ENCODE results near the gene OR5AP2.
"Not testable (repeated sequence)": the region's sequence is repeated elsewhere in the genome, so short reads cannot be mapped to it uniquely, and the experiment has no call there.

OR5AP2 gene

DNA sequence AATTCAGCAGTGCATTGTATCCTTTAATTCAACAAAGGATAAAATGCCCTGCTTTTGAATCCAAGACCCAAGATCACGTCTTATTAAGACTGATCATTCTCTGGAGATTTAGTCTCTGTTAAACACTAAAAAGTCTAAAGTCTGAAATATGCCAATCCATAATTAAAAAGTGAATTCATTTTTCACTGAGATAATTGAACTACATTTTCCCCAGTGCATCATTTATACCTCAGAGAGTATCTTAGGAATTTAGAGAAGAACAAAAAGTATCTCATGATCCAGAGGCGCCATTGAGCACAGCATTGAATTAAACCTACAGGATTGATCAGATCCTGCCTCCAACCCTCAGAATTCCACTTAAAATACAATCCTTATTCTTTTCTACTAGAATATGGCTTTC, 5.4 kb downstream of the OR5AP2 start:
- DNase-seq (ENCODE audit: low read depth), result no peak
- no peak for TF ChIP-seq CTCF (conservative IDR thresholded peaks at IDR 0.05; ENCODE audit: low read depth, low read length)
- H3K4me3 ChIP-seq (ENCODE audit: low read length), result no peak overlapping the region

DNA sequence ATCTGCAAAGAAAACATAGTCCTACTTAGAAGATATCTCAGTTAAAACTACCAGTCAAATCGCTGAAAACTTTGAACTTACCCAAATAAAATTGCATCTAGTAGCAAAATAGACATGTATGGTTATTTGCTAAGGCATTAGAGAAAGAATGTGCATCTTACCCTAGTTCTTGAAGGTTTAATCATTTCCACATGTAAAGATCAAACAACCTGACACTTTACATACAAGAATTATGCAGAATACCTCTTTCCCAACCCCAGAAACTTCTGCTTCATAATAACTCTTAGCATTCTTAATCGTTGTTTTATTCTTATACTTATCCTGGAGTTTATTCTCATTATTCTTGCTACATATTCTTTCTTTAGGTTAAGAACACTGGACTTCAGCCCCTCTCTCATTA, 9.9 kb downstream of the OR5AP2 start:
- DNase-seq (ENCODE audit: low read depth), result no peak
- TF ChIP-seq CTCF (conservative IDR thresholded peaks at IDR 0.05; ENCODE audit: low read depth, low read length), result no peak
- no peak overlapping the region for H3K4me3 ChIP-seq (ENCODE audit: low read length)

- TF ChIP-seq CTCF (conservative IDR thresholded peaks at IDR 0.05; ENCODE audit: low read depth, low read length), result no peak
- no peak for DNase-seq (ENCODE audit: low read depth)
- no peak overlapping the region for H3K4me3 ChIP-seq (ENCODE audit: low read length)
Observed at GRCh38 chr11:56625946-56626345, 16.3 kb downstream of the OR5AP2 start.

DNA sequence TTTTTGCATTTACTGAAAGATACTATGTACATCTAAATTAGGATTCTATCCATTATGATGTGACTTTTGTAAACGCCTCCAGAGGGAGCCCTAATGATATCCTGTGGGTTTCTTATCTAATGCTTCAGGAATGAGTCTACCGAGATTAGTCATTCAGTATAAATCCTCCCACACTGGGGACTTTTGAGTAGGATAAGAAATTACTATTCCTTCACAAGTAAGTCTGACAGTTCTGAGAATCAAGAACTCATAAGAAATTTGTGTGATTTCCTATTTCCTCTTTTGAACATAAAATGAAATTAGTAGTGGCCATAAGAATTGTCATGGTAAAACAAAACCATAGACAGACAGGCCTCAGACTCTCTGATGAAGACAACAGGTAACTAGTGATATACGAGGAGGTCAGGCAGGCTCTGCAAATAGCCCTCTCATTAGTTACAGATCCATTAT, 17.6 kb downstream of the OR5AP2 start:
- H3K4me3 ChIP-seq (ENCODE audit: low read length), result no peak overlapping the region
- DNase-seq (ENCODE audit: low read depth), result peak; percentile 0
- peak; percentile 17 for TF ChIP-seq CTCF (conservative IDR thresholded peaks at IDR 0.05; ENCODE audit: low read depth, low read length)

DNA sequence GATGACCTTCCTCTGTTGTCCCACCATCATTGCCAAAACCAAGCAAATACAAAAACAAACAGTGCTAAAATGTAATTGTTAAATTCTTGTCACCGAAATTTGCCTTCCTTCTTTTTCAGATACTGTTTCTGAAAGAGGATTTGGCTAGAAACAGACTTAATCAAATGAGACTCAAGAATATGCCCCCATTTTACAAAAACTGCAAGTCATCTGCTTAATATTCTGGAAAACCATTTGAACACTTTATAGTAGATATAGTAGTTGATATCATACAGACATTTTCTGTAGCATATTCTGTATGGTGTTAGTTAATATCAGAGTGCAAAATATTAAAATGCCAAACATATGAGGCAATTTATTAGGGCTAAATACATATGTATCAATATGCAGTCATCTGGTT, 31.1 kb downstream of the OR5AP2 start:
- no peak for DNase-seq (ENCODE audit: low read depth)
- no peak for TF ChIP-seq CTCF (conservative IDR thresholded peaks at IDR 0.05; ENCODE audit: low read depth, low read length)
- no peak overlapping the region for H3K4me3 ChIP-seq (ENCODE audit: low read length)

GRCh38 chr11:56592088-56592717, 50.0 kb downstream of the OR5AP2 start:
- DNase-seq (ENCODE audit: low read depth); H3K4me3 ChIP-seq (ENCODE audit: low read length): not testable (repeated sequence)
